Measurements from ENCODE around the gene SLC35F1.

DNA sequence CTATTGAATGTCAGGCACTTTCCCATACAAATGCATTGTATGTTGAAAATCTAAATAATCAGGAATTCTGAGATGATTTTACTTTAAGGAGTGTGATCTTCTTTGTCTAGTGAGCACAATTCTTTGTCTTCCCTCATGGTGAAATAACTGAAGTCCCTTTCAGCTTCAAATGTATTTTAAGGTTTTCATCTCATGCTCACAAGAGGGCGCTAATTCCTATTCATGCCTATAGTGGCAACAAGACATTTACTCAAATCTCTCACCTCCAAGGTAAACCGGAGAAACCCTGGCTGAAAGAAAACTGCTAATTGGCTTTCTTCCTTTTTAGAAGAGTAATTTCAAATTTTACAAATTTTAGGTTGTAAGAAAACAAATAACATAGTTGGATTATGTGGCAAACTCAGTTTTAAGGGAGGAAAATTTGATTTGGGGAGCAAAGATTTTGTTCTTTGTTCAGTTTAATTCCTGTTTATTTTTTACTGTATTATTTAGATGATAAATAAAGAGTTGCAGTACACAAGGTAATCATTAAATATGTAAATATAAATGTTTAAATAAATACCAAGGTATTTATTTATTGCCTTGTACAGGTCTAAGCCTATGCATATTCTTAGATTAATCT lies 69.1 kb downstream of the SLC35F1 start:
- TF ChIP-seq, protein P1, sequence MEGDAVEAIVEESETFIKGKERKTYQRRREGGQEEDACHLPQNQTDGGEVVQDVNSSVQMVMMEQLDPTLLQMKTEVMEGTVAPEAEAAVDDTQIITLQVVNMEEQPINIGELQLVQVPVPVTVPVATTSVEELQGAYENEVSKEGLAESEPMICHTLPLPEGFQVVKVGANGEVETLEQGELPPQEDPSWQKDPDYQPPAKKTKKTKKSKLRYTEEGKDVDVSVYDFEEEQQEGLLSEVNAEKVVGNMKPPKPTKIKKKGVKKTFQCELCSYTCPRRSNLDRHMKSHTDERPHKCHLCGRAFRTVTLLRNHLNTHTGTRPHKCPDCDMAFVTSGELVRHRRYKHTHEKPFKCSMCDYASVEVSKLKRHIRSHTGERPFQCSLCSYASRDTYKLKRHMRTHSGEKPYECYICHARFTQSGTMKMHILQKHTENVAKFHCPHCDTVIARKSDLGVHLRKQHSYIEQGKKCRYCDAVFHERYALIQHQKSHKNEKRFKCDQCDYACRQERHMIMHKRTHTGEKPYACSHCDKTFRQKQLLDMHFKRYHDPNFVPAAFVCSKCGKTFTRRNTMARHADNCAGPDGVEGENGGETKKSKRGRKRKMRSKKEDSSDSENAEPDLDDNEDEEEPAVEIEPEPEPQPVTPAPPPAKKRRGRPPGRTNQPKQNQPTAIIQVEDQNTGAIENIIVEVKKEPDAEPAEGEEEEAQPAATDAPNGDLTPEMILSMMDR (IDR thresholded peaks at IDR 0.05; ENCODE audit: low read depth, low read length) = peak; percentile 67
- TF ChIP-seq EZH2phosphoT487 (IDR thresholded peaks at IDR 0.05; ENCODE audit: low read depth) = no peak
